Transverse colon (tissue), 4 donors: ENCODE results near the gene EHMT2. TPM values are rescaled to one million over a fixed set of nuclear protein-coding genes. Genes with fewer than 3 reads are reported as not detected.
A peak's percentile ranks its signal among the peaks of the same experiment; 100 is the strongest.

Source experiments
- DNase-seq: peaks from one replicate; pipeline ENCODE4 v3.0.0-alpha.2; 2019
- H3K27ac ChIP-seq, 4 donors: fragments of 200-600 bp; sonication (generic); 2 replicates each; pipeline ENCODE4 v1.5.1; 2016 to 2018; ENCODE audit warnings: inconsistent platforms in 4 of 4
- H3K27me3 ChIP-seq: fragments of 200-600 bp; sonication (generic); 2 replicates; pipeline ENCODE4 v1.5.1; 2017; ENCODE audit warnings: inconsistent platforms
- H3K36me3 ChIP-seq, 4 donors: fragments of 200-600 bp; sonication (generic); 2 replicates each; pipeline ENCODE4 v1.5.1; 2017 to 2019; ENCODE audit warnings: inconsistent platforms in 4 of 4
- H3K4me1 ChIP-seq, 4 donors: fragments of 200-600 bp; sonication (generic); 2 replicates each; pipeline ENCODE4 v1.5.1; 2017 to 2020; ENCODE audit warnings: inconsistent platforms in 4 of 4
- H3K4me3 ChIP-seq, 4 donors: fragments of 200-600 bp; sonication (generic); 1 replicate in 1 of 4; 2 replicates in 3 of 4; pipeline versions ENCODE4 v1.5.1 to v1.6.1; 2017 to 2019; ENCODE audit warnings: inconsistent platforms in 4 of 4
- H3K9me3 ChIP-seq, 2 donors: fragments of 200-600 bp; sonication (generic); 2 replicates each; pipeline ENCODE4 v1.5.1; 2017 to 2019; ENCODE audit warnings: inconsistent platforms in 2 of 2
- CTCF ChIP-seq, 5 experiments: fragments of 200-600 bp in 3 of 5; fragments of 450-650 bp in 2 of 5; sonication (generic) in 3 of 5; IDR thresholded peaks; 1 replicate in 2 of 5; 2 replicates in 3 of 5; pipeline ENCODE4 v1.5.1; 2016 to 2017; ENCODE audit warnings: antibody characterized with exemption in 5 of 5, inconsistent platforms in 3 of 5, mild to moderate bottlenecking in 2 of 5, moderate library complexity in 1 of 5
- EP300 ChIP-seq: sonication (generic); formaldehyde crosslinking; IDR thresholded peaks from one replicate; pipeline ENCODE4 v1.6.1; 2017; ENCODE audit warnings: antibody characterized with exemption, low read depth
- POLR2A ChIP-seq: fragments of 450-650 bp; IDR thresholded peaks from one replicate; pipeline ENCODE4 v1.6.1; 2016; ENCODE audit warnings: antibody characterized with exemption, mild to moderate bottlenecking, moderate library complexity
- POLR2AphosphoS5 ChIP-seq, 3 donors: sonication (generic); formaldehyde crosslinking; IDR thresholded peaks; one replicate each; pipeline ENCODE4 v1.6.1; 2016; ENCODE audit warnings: antibody characterized with exemption in 3 of 3
- WGBS, 2 donors: methylation state at CpG; one replicate each; pipeline ENCODE4 v1.1.5; 2018; ENCODE audit warnings: low coverage in 1 of 2; 5-methylcytosine and 5-hydroxymethylcytosine counted together
- in situ Hi-C, 4 donors: fragments of 200-750 bp; cut with MboI; loops; one replicate each; pipeline versions ENCODE4 v1.15.0 to v1.15.1; 2017; ENCODE audit warnings: low sequenced_read_pairs in 3 of 4, low pct_ligation_motif_present in 1 of 4, low pct_unique_long_range_greater_than_20kb in 1 of 4
- intact Hi-C: fragments of 100-400 bp; cut with DNase I; formaldehyde crosslinking; loops from one replicate; pipeline ENCODE4 v1.15.1; 2023; ENCODE audit warnings: low total_unique reads
- total RNA-seq, 4 donors: library from RNA; depleted of rRNA; stranded (reverse); fragments of >200 nt; gene quantifications; one replicate each; pipeline ENCODE4 v1.1.0, GENCODE V29; 2016

The EHMT2 gene
- total RNA-seq, 4 donors from 2014 or later, result 25.9 to 33.3 (median 27.9) TPM

- peak; percentile 87 for DNase-seq
- in situ Hi-C loops, result no loop called here
- Histone ChIP-seq H3K4me1 (peaks cover 8 to 23% (median 18%) of the 10 kb centered on the region in 4 donors), H3K27me3 (no peaks in the 10 kb centered on the region), H3K9me3 (no peaks in the 10 kb centered on the region), H3K27ac (peak within 1 kb of the TSS; percentile 80 to 85 (median 84)), H3K36me3 (no peaks in the 10 kb centered on the region), H3K4me3 (peak within 1 kb of the TSS in 2 of 4 donors; percentile 20 to 25)
- intact Hi-C loops, result no loop called here
- no peak for TF ChIP-seq EP300
- peak; percentile 22 for TF ChIP-seq POLR2A
- TF ChIP-seq POLR2AphosphoS5 (IDR thresholded peaks at IDR 0.05), result peak in 2 of 3 donors; percentile 8 to 66
- no peak for TF ChIP-seq CTCF (IDR thresholded peaks at IDR 0.05)
- 20% methylated on average over 11 of the region's 11 CpGs; no CpG with 5 or more reads in 1 of the 2 donors for WGBS, 2 donors
These were observed 48.2 kb upstream of the EHMT2 start, which contains the start of gene CFB for GRCh38 chr6:31945507-31946369. Gene CFB (plus strand): TSS chr6:31946095. CDS start chr6:31946222, 127 bp downstream.

DNA sequence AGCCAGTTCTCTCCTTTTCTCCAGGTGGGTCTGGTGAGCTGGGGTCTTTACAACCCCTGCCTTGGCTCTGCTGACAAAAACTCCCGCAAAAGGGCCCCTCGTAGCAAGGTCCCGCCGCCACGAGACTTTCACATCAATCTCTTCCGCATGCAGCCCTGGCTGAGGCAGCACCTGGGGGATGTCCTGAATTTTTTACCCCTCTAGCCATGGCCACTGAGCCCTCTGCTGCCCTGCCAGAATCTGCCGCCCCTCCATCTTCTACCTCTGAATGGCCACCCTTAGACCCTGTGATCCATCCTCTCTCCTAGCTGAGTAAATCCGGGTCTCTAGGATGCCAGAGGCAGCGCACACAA is 47.6 kb upstream of the EHMT2 start:
- no peak for DNase-seq
- no peaks in the 10 kb centered on the region for H3K9me3 ChIP-seq
- in situ Hi-C loops, result no loop called here
- H3K27ac ChIP-seq, result peak overlapping the region; percentile 80 to 85 (median 84)
- WGBS, 2 donors, result 60% methylated on average over 9 of the region's 9 CpGs; no CpG with 5 or more reads in 1 of the 2 donors
- H3K4me3 ChIP-seq, result peak overlapping the region in 1 of 4 donors; percentile 25
- peaks cover 8 to 23% (median 18%) of the 10 kb centered on the region in 4 donors for H3K4me1 ChIP-seq
- H3K27me3 ChIP-seq, result no peaks in the 10 kb centered on the region
- no peaks in the 10 kb centered on the region for H3K36me3 ChIP-seq
- TF ChIP-seq POLR2A (no peak), POLR2AphosphoS5 (IDR thresholded peaks at IDR 0.05) (no peak), CTCF (IDR thresholded peaks at IDR 0.05) (no peak), EP300 (no peak)
- intact Hi-C loops, result no loop called here

DNA sequence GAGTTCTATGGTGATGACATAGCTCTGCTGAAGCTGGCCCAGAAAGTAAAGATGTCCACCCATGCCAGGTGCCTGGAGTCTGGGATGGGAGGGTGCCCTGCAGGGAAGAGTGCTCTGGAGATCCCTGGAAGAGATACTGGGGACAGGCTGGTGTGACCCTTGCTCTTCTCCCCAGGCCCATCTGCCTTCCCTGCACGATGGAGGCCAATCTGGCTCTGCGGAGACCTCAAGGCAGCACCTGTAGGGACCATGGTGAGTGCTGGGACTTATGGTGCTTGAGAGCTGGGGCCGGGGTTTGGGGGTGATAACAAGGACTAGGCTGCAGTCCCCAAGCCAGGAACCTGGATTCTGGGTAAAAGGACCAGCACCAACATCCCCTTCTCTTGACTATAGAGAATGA is 46.2 kb upstream of the EHMT2 start:
- H3K9me3 ChIP-seq, result no peaks in the 10 kb centered on the region
- DNase-seq, result no peak
- H3K4me1 ChIP-seq, result peaks cover 8 to 23% (median 18%) of the 10 kb centered on the region in 4 donors
- no peak overlapping the region for H3K27ac ChIP-seq
- no peaks in the 10 kb centered on the region for H3K27me3 ChIP-seq
- TF ChIP-seq CTCF (IDR thresholded peaks at IDR 0.05) (no peak), POLR2A (no peak), EP300 (no peak), POLR2AphosphoS5 (IDR thresholded peaks at IDR 0.05) (no peak)
- 84% methylated on average over 3 of the region's 3 CpGs; no CpG with 5 or more reads in 1 of the 2 donors for WGBS, 2 donors
- no peak overlapping the region for H3K4me3 ChIP-seq
- in situ Hi-C loops (no loop called here), intact Hi-C loops (no loop called here)
- no peaks in the 10 kb centered on the region for H3K36me3 ChIP-seq

DNA sequence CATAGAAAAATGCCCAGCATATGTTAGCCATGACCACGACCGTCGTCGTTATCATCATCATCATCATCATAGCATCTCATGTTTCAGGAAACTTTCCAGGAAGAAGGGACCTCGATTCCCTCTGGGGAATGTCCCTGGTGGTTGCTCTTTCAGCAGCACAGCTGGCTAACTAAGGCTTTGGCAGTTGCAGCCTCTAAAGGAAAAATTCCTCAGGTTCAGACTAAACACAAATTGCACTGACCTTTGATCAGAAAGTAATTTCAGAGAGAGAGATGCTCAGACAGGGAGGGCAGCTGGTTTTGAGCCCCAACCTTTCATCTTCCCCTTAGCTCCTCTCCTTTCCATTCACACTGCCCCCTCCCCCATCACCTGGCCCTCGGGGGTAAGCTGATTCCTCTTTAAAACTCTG is 42.8 kb upstream of the EHMT2 start:
- DNase-seq, result no peak
- Histone ChIP-seq H3K4me3 (no peak overlapping the region), H3K9me3 (no peaks in the 10 kb centered on the region), H3K27ac (no peak overlapping the region), H3K36me3 (no peaks in the 10 kb centered on the region), H3K4me1 (peaks cover 4 to 7% (median 5%) of the 10 kb centered on the region in 4 donors), H3K27me3 (no peaks in the 10 kb centered on the region)
- WGBS, 2 donors, result 0 to 18% methylated on average over 1 to 6 of the region's 6 CpGs
- no peak for TF ChIP-seq CTCF (IDR thresholded peaks at IDR 0.05)
- TF ChIP-seq EP300, result no peak
- no peak for TF ChIP-seq POLR2A
- intact Hi-C loops, result no loop called here
- in situ Hi-C loops, result no loop called here
